Fibroblast of lung (primary cell): Measurements from ENCODE around the gene KMT2C. TPM values are rescaled to one million over a fixed set of nuclear protein-coding genes. Genes with fewer than 3 reads are reported as not detected.

ENCODE experiments used
- DNase-seq, 2 donors: peaks; one replicate each; pipeline versions ENCODE4 v3.0.0 to v3.0.0-alpha.2; 2010; ENCODE audit warnings: low read depth in 2 of 2
- H2AFZ ChIP-seq: 2 replicates; pipeline ENCODE4 v1.5.1; 2012; ENCODE audit warnings: low read length, control low read depth, inconsistent platforms
- H3K27ac ChIP-seq: 2 replicates; pipeline ENCODE4 v1.5.1; 2011; ENCODE audit warnings: low read length, control low read depth; ENCODE audit not compliant: insufficient read depth
- H3K27me3 ChIP-seq: 2 replicates; pipeline ENCODE4 v1.5.1; 2011; ENCODE audit warnings: mild to moderate bottlenecking, low read length; ENCODE audit not compliant: control insufficient read depth, insufficient read depth
- H3K36me3 ChIP-seq: 2 replicates; pipeline ENCODE4 v1.5.1; 2011; ENCODE audit warnings: low read length; ENCODE audit not compliant: control insufficient read depth, insufficient read depth
- H3K4me1 ChIP-seq: 2 replicates; pipeline ENCODE4 v1.5.1; 2011; ENCODE audit warnings: low read length; ENCODE audit not compliant: control insufficient read depth, insufficient read depth; ENCODE audit errors: extremely low read depth
- H3K4me2 ChIP-seq: 2 replicates; pipeline ENCODE4 v1.5.1; 2011; ENCODE audit warnings: low read length, control low read depth; ENCODE audit not compliant: insufficient read depth; ENCODE audit errors: extremely low read depth
- H3K4me3 ChIP-seq, 4 experiments: fragments of 200-600 bp in 1 of 4; sonication (generic) in 1 of 4; replicated peaks in 1 of 4; 2 replicates each; pipeline ENCODE4 v1.5.1; 2011 to 2016; ENCODE audit warnings: low read length in 4 of 4, low read depth in 3 of 4, mild to moderate bottlenecking in 3 of 4, control low read depth in 2 of 4, inconsistent platforms in 1 of 4, mixed read lengths in 1 of 4; ENCODE audit not compliant: insufficient read depth in 1 of 4; ENCODE audit errors: control extremely low read depth in 1 of 4
- H3K79me2 ChIP-seq: 2 replicates; pipeline ENCODE4 v1.5.1; 2012; ENCODE audit warnings: mild to moderate bottlenecking, low read length, inconsistent platforms; ENCODE audit not compliant: control insufficient read depth, insufficient read depth
- H3K9ac ChIP-seq: 2 replicates; pipeline ENCODE4 v1.5.1; 2011; ENCODE audit warnings: mild to moderate bottlenecking, low read length, control low read depth; ENCODE audit not compliant: insufficient read depth
- H3K9me3 ChIP-seq: 2 replicates; pipeline ENCODE4 v1.5.1; 2012; ENCODE audit warnings: low read depth, low read length; ENCODE audit not compliant: control insufficient read depth, insufficient read depth
- H4K20me1 ChIP-seq: 2 replicates; pipeline ENCODE4 v1.5.1; 2011; ENCODE audit warnings: low read length; ENCODE audit not compliant: control insufficient read depth, insufficient read depth; ENCODE audit errors: extremely low read depth
- CTCF ChIP-seq, 2 donors: IDR thresholded peaks in 1 of 2; conservative IDR thresholded peaks in 1 of 2; 1 replicate in 1 of 2; 2 replicates in 1 of 2; pipeline ENCODE4 v1.5.1; 2011 to 2012; ENCODE audit warnings: low read length in 2 of 2, control low read depth in 1 of 2, inconsistent platforms in 1 of 2, low read depth in 1 of 2, mild to moderate bottlenecking in 1 of 2
- EZH2 ChIP-seq: IDR thresholded peaks from 2 replicates; pipeline ENCODE4 v1.5.1; 2012; ENCODE audit warnings: low read length, control low read depth, mild to moderate bottlenecking; ENCODE audit errors: missing control alignments
- polyA plus RNA-seq, 2 donors: library from polyadenylated mRNA; depleted of rRNA in 1 of 2; stranded (reverse) in 1 of 2; unstranded in 1 of 2; fragments of >200 nt; gene quantifications; 2 replicates each; pipeline ENCODE4 v1.2.1, GENCODE V29; 2011 to 2012; ENCODE audit warnings: missing spikeins in 1 of 2
- total RNA-seq: library from RNA; depleted of rRNA; stranded (reverse); fragments of >200 nt; gene quantifications from 2 replicates; pipeline ENCODE4 v1.2.1, GENCODE V29; 2014

KMT2C gene
- total and polyA plus RNA-seq, 2 donors (not counting 1 experiment from before 2014, with no cell fraction given) = 11.1 to 32.4 TPM

GRCh38 chr7:152103066-152103465 is 332.7 kb downstream of the KMT2C start:
- no peaks in the 10 kb centered on the region for H4K20me1 ChIP-seq
- no peak overlapping the region for H3K4me3 ChIP-seq
- TF ChIP-seq EZH2 (no peak), CTCF (conservative IDR thresholded peaks at IDR 0.05 in 1 of 2, IDR thresholded peaks at IDR 0.05 in 1 of 2; ENCODE audit: low read depth in 1 of 2, low read length in 2 of 2) (no peak)
- H3K9ac ChIP-seq = no peak overlapping the region
- no peak for DNase-seq
- peaks cover 2% of the 10 kb centered on the region for H3K4me1 ChIP-seq
- peaks cover 7% of the 10 kb centered on the region for H3K36me3 ChIP-seq
- no peaks in the 10 kb centered on the region for H3K9me3 ChIP-seq
- H3K79me2 ChIP-seq = no peaks in the 10 kb centered on the region
- no peak overlapping the region for H3K27ac ChIP-seq
- H3K27me3 ChIP-seq = no peaks in the 10 kb centered on the region
- H2AFZ ChIP-seq = no peak overlapping the region
- H3K4me2 ChIP-seq = no peak overlapping the region

GRCh38 chr7:152097330-152097729 is 338.5 kb downstream of the KMT2C start:
- H3K4me1 ChIP-seq = no peaks in the 10 kb centered on the region
- no peaks in the 10 kb centered on the region for H3K36me3 ChIP-seq
- no peak overlapping the region for H2AFZ ChIP-seq
- H4K20me1 ChIP-seq = no peaks in the 10 kb centered on the region
- H3K27ac ChIP-seq = no peak overlapping the region
- H3K79me2 ChIP-seq = no peaks in the 10 kb centered on the region
- no peak overlapping the region for H3K4me3 ChIP-seq
- no peaks in the 10 kb centered on the region for H3K9me3 ChIP-seq
- TF ChIP-seq EZH2 (no peak), CTCF (conservative IDR thresholded peaks at IDR 0.05 in 1 of 2, IDR thresholded peaks at IDR 0.05 in 1 of 2; ENCODE audit: low read depth in 1 of 2, low read length in 2 of 2) (no peak)
- H3K27me3 ChIP-seq = no peaks in the 10 kb centered on the region
- no peak overlapping the region for H3K4me2 ChIP-seq
- DNase-seq = no peak
- no peak overlapping the region for H3K9ac ChIP-seq

- H4K20me1 ChIP-seq = no peaks in the 10 kb centered on the region
- no peak for DNase-seq
- H2AFZ ChIP-seq = no peak overlapping the region
- no peaks in the 10 kb centered on the region for H3K4me1 ChIP-seq
- H3K27ac ChIP-seq = no peak overlapping the region
- no peaks in the 10 kb centered on the region for H3K27me3 ChIP-seq
- TF ChIP-seq EZH2 = no peak
- TF ChIP-seq CTCF (conservative IDR thresholded peaks at IDR 0.05 in 1 of 2, IDR thresholded peaks at IDR 0.05 in 1 of 2; ENCODE audit: low read depth in 1 of 2, low read length in 2 of 2) = no peak
- H3K4me3 ChIP-seq = no peak overlapping the region
- H3K36me3 ChIP-seq = no peaks in the 10 kb centered on the region
- no peaks in the 10 kb centered on the region for H3K9me3 ChIP-seq
- H3K79me2 ChIP-seq = no peaks in the 10 kb centered on the region
- H3K9ac ChIP-seq = no peak overlapping the region
- H3K4me2 ChIP-seq = no peak overlapping the region
Observed at GRCh38 chr7:152095771-152096170, 340.0 kb downstream of the KMT2C start.
